SJSA1 (cell line): Measurements from ENCODE around the gene TMEM201. TPM values are rescaled to one million over a fixed set of nuclear protein-coding genes. Genes with fewer than 3 reads are reported as not detected.
A peak's percentile ranks its signal among the peaks of the same experiment; 100 is the strongest.
"Not testable (repeated sequence)": the region's sequence is repeated elsewhere in the genome, so short reads cannot be mapped to it uniquely, and the experiment has no call there.

ENCODE experiments used
- DNase-seq, 2 experiments: peaks; one replicate each; pipeline ENCODE4 v3.0.0-alpha.2; 2015 to 2020; ENCODE audit warnings: low spot score in 2 of 2, low read depth in 1 of 2
- H3K27ac ChIP-seq: fragments of 250-450 bp; sonication (Bioruptor Pico); 2 replicates; pipeline ENCODE4 v1.5.1; 2020; ENCODE audit warnings: mild to moderate bottlenecking, moderate library complexity
- H3K27me3 ChIP-seq: fragments of 250-450 bp; sonication (Bioruptor Pico); replicated peaks from 2 replicates; pipeline ENCODE4 v1.5.1; 2020; ENCODE audit warnings: mild to moderate bottlenecking, moderate library complexity
- H3K36me3 ChIP-seq: fragments of 250-450 bp; sonication (Bioruptor Pico); 2 replicates; pipeline ENCODE4 v1.5.1; 2020; ENCODE audit warnings: mild to moderate bottlenecking
- H3K4me1 ChIP-seq: fragments of 250-450 bp; sonication (Bioruptor Pico); replicated peaks from 2 replicates; pipeline ENCODE4 v1.6.1; 2021; ENCODE audit warnings: mild to moderate bottlenecking
- H3K4me3 ChIP-seq: fragments of 250-450 bp; sonication (Bioruptor Pico); 2 replicates; pipeline ENCODE4 v1.5.1; 2020; ENCODE audit warnings: mild to moderate bottlenecking
- H3K9me3 ChIP-seq: fragments of 250-450 bp; sonication (Bioruptor Pico); replicated peaks from 2 replicates; pipeline ENCODE4 v1.5.1; 2020; ENCODE audit warnings: mild to moderate bottlenecking
- total RNA-seq: library from RNA; depleted of rRNA; stranded (reverse); fragments of >200 nt; shearing (Covaris generic); gene quantifications from 2 replicates; pipeline ENCODE4 v1.2.3, GENCODE V29; 2014

TMEM201 gene
- total RNA-seq, 1 experiment from 2014 or later = 10.1 TPM

GRCh38 chr1:9611716-9612115 is 23.0 kb downstream of the TMEM201 start:
- H3K36me3 ChIP-seq = peaks cover 24% of the 10 kb centered on the region
- H3K27ac ChIP-seq = no peak overlapping the region
- no peaks in the 10 kb centered on the region for H3K9me3 ChIP-seq
- no peak for DNase-seq
- H3K4me3 ChIP-seq = no peak overlapping the region
- H3K4me1 ChIP-seq = no peaks in the 10 kb centered on the region
- no peaks in the 10 kb centered on the region for H3K27me3 ChIP-seq

DNA sequence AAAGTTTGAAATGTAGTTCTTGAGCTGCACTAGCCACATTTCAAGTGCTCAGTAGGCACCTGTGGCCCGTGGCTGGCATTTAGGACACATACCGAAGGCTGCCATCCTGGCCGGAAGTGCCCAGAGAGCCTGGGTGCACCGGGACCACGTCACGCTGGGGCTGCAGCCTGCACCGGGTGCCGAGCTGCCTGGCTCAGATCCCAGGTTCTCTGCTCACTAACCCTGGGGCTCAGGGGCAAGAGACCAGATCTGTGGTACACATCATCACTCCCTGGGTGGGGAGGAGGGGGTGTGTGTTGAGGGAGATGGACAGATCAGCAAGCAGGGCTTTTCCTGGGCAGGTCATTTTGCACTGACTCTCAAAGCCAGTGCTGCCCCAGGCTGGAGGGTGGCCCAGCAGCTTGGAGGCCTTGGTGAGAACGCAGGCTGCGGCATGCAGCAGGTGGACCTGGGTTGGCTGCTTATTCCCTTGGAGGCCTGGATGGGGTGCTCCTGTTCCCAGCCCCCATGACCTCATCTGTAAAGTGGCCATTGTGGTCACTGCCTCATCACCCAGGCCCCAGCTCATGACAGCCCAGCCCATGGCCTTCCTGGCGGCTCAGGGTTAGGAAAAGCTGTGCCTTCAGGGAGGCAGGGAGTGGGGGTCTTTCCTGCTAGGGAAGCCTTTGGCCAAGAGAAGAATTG is 23.6 kb downstream of the TMEM201 start:
- H3K36me3 ChIP-seq = peaks cover 24% of the 10 kb centered on the region
- DNase-seq = no peak
- no peaks in the 10 kb centered on the region for H3K27me3 ChIP-seq
- no peaks in the 10 kb centered on the region for H3K4me1 ChIP-seq
- no peak overlapping the region for H3K27ac ChIP-seq
- H3K9me3 ChIP-seq = no peaks in the 10 kb centered on the region
- H3K4me3 ChIP-seq = no peak overlapping the region

DNA sequence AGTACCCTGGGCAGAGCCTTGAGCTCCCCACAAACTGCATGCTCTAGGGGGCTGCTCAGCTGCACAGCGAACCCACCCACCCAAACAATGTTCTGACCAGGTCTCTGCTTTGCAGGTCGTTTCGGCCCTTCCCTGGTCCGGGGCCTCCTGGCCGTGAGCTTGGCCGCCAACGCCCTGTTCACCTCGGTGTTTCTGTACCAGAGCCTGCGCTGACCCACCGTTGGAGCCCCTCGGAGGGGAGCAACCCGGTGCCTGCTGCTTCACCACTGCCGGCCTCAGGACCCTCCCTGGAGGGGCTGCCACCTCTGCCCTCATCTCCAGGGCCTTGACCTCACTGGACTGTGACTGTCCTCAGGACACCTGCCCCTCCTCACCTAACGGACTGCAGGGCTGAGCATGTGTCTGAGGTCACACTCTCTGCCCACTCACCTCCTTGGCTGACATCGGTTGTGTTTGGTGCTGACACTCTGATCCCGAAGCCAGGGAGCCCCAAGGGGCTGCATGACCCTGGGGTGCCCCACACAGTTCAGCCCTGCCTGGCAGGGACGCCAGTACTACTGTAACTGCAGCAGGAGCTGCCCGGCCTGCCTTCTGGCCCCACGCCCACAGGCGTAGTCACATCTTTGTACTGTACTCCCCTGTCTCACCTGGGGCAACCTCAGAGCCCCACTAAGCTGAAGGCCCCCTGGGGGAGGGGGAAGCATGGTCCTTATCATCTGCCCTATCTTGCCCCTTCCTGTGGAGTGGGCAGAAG is 24.3 kb downstream of the TMEM201 start:
- DNase-seq = no peak
- Histone ChIP-seq H3K27me3 (no peaks in the 10 kb centered on the region), H3K36me3 (peaks cover 24% of the 10 kb centered on the region), H3K9me3 (no peaks in the 10 kb centered on the region), H3K27ac (no peak overlapping the region), H3K4me1 (no peaks in the 10 kb centered on the region), H3K4me3 (no peak overlapping the region)

- Histone ChIP-seq H3K27ac (no peak overlapping the region), H3K4me1 (no peaks in the 10 kb centered on the region), H3K4me3 (no peak overlapping the region), H3K9me3 (no peaks in the 10 kb centered on the region), H3K36me3 (peaks cover 24% of the 10 kb centered on the region), H3K27me3 (no peaks in the 10 kb centered on the region)
- DNase-seq = no peak
Observed at GRCh38 chr1:9613625-9614299, 25.1 kb downstream of the TMEM201 start.

DNA sequence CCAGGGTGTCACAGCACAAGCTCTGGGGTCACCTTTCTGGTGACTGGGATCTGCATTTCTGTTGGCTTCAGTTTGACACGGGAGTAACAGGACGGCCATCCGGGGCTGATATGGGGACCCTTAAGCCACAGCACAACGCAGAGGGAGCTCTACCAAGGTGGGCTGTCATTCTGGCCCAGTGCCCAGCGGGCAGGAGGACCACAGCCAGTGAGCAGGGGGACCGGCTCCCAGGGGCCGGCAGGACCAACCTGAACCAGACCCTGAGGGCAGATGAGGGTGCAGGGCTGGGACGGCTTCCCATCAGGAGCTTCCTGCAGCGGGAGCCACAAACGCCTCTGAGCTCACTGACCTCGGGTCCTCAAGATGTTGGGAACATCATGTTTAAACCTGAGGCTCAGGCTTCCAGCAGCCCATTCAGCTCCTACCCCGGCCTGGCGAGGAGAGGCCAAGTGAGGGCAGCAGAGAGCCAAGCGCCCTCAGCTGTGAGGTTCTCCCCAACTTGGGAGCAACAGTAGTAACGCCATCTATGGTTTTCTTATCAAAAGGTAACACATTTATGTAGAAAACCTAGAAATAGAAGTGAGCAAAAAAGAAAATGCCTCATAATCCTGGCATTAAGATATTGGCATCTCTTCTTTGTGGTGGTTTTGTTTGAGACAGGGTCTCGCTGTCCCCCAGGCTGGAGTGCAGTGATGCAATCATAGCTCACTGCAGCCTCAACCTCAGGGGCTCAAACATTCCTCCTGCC is 26.8 kb downstream of the TMEM201 start:
- Histone ChIP-seq H3K27me3 (no peaks in the 10 kb centered on the region), H3K36me3 (peaks cover 20% of the 10 kb centered on the region), H3K27ac (no peak overlapping the region), H3K4me1 (no peaks in the 10 kb centered on the region), H3K4me3 (no peak overlapping the region), H3K9me3 (no peaks in the 10 kb centered on the region)
- DNase-seq = peak in 1 of 2 experiments; percentile 26

- no peak for DNase-seq
- Histone ChIP-seq H3K4me3 (no peak overlapping the region), H3K27ac (no peak overlapping the region), H3K36me3 (no peaks in the 10 kb centered on the region), H3K4me1 (no peaks in the 10 kb centered on the region), H3K27me3 (no peaks in the 10 kb centered on the region), H3K9me3 (no peaks in the 10 kb centered on the region)
Observed at GRCh38 chr1:9618909-9619679, 30.4 kb downstream of the TMEM201 start.

DNA sequence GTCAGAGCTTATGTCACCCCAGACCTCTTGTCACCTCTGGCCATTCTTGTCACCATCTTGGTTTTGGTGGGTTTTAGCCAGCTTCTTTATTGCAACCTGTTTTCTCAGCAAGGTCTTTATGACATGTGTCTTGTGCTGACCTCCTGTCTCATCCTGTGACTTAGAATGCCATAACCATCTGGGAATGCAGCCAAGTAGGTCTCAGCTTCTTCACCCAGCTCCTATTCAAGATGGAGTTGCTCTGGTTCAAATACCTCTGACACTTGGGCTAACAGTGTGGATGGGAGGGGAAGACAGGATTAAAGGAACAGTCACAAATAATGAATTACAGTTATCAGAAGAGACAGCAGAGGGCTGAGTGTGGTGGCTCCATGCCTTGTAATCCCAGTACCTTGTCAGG is 32.3 kb downstream of the TMEM201 start:
- Histone ChIP-seq H3K36me3 (no peaks in the 10 kb centered on the region), H3K4me3 (no peak overlapping the region), H3K27me3 (no peaks in the 10 kb centered on the region), H3K9me3 (no peaks in the 10 kb centered on the region), H3K27ac (no peak overlapping the region), H3K4me1 (peaks cover 4% of the 10 kb centered on the region)
- DNase-seq = no peak

- Histone ChIP-seq H3K27me3 (no peaks in the 10 kb centered on the region), H3K27ac (no peak overlapping the region), H3K9me3 (no peaks in the 10 kb centered on the region), H3K36me3 (no peaks in the 10 kb centered on the region), H3K4me1 (peaks cover 14% of the 10 kb centered on the region), H3K4me3 (no peak overlapping the region)
- DNase-seq = no peak
Observed at GRCh38 chr1:9624081-9624480, 35.4 kb downstream of the TMEM201 start.

- H3K4me1 ChIP-seq = peaks cover 14% of the 10 kb centered on the region
- H3K36me3 ChIP-seq, H3K27me3 ChIP-seq, H3K4me3 ChIP-seq, DNase-seq, H3K27ac ChIP-seq, H3K9me3 ChIP-seq: not testable (repeated sequence)
Observed at GRCh38 chr1:9625030-9625429, 36.3 kb downstream of the TMEM201 start.

DNA sequence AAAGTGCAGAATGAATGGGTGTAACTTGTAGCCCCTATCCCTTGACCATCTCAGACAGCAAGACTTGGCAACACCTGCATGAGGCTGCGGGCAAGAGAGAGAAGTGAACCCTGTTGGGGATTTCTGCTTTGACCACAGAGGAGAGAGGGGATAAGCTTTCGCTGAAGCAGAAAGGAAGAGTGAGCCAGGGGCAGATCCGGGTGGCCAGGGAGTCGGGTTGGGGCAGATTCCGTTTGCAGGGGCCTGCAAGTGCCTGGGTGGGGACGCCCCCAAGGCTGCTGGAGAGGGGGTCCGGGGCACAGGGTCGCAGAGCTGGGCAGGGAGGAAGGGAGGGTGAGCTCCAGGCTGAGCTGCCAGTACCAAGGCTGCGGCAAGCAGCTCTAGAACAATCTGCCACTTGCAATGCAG is 37.5 kb downstream of the TMEM201 start:
- H3K4me3 ChIP-seq = no peak overlapping the region
- H3K4me1 ChIP-seq = peaks cover 14% of the 10 kb centered on the region
- H3K36me3 ChIP-seq = no peaks in the 10 kb centered on the region
- H3K27ac ChIP-seq = no peak overlapping the region
- DNase-seq = no peak
- H3K9me3 ChIP-seq = no peaks in the 10 kb centered on the region
- no peaks in the 10 kb centered on the region for H3K27me3 ChIP-seq

DNA sequence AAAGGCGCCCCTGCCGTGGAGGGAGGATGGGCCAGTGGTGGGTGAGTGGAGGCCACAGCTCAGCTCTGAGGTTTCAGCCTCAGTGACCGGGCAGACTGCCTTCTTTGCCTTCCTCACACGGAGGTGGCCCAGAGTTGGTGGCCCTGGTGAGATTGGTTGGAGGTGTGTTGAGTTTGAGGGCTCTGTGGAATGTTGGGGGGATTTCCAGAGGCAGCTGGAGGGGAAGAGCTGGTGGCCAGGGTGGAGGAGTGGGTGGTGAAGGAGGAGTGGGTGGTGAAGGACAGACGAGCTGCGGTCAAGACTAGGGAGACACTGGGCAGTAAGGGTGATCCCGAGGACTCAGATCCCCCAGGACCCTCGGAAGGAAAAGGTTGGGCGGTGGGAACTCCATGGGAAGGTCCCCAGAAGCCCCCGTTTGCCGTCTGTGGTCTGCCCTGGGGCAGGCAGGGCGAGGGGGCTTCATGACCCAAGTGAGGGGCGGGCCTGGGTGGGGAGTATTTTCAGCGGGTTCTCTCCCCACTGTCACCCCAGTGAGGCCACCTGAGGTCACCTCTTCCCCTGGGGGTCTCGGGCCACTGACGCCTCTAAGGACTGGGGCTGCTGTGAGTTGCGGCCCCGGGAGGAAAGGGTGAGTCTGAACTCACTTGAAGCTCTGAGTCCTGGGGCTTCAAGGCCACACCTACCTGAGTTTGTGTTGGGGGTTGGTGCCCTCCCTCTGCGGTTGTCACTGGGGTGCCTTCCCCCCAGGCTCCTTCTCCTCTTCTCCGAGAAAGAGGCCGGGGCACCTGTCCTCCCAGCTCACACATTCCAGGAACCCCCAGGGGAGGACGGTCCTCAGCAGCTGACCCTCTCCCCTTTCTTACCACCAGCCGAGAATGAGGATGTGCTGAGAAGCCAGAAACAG is 40.1 kb downstream of the TMEM201 start:
- H3K4me1 ChIP-seq = peaks cover 14% of the 10 kb centered on the region
- no peak overlapping the region for H3K4me3 ChIP-seq
- no peak for DNase-seq
- H3K36me3 ChIP-seq = no peaks in the 10 kb centered on the region
- no peaks in the 10 kb centered on the region; the same call in 1 of the 2 replicates for H3K9me3 ChIP-seq
- H3K27ac ChIP-seq = no peak overlapping the region
- no peaks in the 10 kb centered on the region for H3K27me3 ChIP-seq

GRCh38 chr1:9629445-9630201 is 40.9 kb downstream of the TMEM201 start:
- Histone ChIP-seq H3K4me3 (no peak overlapping the region), H3K27ac (no peak overlapping the region), H3K4me1 (peaks cover 14% of the 10 kb centered on the region), H3K36me3 (no peaks in the 10 kb centered on the region), H3K9me3 (no peaks in the 10 kb centered on the region; the same call in 1 of the 2 replicates), H3K27me3 (no peaks in the 10 kb centered on the region)
- DNase-seq = no peak
